ENCODE results near the gene CCDC185. TPM values are rescaled to one million over a fixed set of nuclear protein-coding genes. Genes with fewer than 3 reads are reported as not detected.
A peak's percentile ranks its signal among the peaks of the same experiment; 100 is the strongest.

CCDC185 gene
- not detected for polyA plus RNA-seq (2013, experiment 1 of 2)
- polyA plus RNA-seq (2013, experiment 2 of 2) = not detected

DNA sequence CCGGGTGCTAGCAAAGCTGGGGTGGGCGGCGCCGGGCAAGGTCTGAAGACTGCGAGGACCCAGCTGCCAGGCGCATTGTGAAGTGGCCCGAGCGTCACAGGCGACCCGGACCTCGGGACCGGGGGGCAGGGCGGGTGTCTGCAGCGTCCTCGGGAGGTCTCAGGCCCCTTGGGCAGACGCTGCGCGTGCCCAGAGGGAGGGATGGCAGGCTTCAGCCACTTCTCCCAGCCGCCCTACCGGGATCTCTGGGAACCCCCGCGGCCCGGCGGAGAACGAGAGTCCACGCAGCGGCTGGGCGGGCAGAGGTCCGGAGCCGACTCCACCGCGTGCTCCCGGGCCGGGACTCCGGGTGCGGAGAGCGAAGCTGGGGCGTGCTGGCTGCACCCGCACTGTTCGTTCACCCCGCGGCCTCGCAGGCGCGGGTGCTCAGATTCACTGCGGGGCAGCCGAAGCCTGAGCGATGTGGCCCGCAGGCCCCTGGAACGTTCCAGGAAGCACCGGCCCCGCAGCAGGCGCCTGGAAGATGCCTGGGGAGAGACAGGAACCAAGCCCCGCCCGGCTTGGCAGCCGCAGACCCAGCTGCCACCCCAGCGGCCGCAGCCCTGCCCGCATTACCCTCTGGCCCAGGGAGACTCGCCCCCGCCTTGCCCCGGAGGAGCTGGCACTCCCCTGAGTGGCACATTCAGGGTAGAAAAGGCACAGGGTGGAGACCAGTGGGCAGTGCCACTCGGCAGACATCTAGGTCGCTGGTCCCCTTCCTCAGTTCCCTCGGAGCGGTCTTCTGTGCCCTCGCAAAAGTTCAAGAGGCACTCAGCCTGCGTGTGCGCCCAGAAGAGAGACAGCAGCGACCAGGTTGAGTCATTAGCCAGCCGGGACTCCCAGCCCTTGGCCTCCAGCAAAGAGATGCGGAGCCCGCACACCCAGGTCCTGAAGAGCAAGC lies at the start of gene CCDC185:
TSS of gene CCDC185 (plus strand) at position 141 of the 940 bp plus-strand sequence. CDS start at position 202, 61 bp downstream.
- no peaks in the 10 kb centered on the region for H3K79me1 ChIP-seq (ENCODE audit: low read depth, low read length)
- no CpG with 5 or more reads among the region's 73 CpGs for WGBS, 2 donors (ENCODE audit: extremely low coverage in 2 of 2, insufficient read length in 2 of 2, insufficient replicate concordance in 1 of 2)
- DNase-seq (ENCODE audit: low spot score) = no peak

GRCh38 chr1:223343692-223344091 lies 49.5 kb upstream of the CCDC185 start:
- no peak for DNase-seq (ENCODE audit: low spot score)
- Histone ChIP-seq H3K23ac (ENCODE audit: low read depth, low read length, poor library complexity) (no peak overlapping the region), H3K14ac (ENCODE audit: low read length) (no peak overlapping the region), H3K27ac (replicated peaks; ENCODE audit: low read length) (no peak overlapping the region), H2BK120ac (ENCODE audit: low read depth, low read length) (no peak overlapping the region), H4K91ac (ENCODE audit: low read depth, low read length, poor library complexity) (no peak overlapping the region), H2BK15ac (ENCODE audit: low read length) (no peak overlapping the region), H2AK5ac (ENCODE audit: low read depth, low read length) (no peak overlapping the region), H3K4me1 (ENCODE audit: control insufficient read depth in 2 of 2, insufficient read depth in 1 of 2, low read depth in 1 of 2, low read length in 2 of 2) (peaks cover 0 to 14% of the 10 kb centered on the region in 2 donors), H3K18ac (ENCODE audit: low read length) (no peak overlapping the region), H2BK5ac (ENCODE audit: low read length) (no peak overlapping the region), H3K4ac (ENCODE audit: low read length) (no peak overlapping the region), H3K4me2 (ENCODE audit: insufficient read depth, low read length, poor library complexity, severe bottlenecking) (no peak overlapping the region), H2AFZ (ENCODE audit: low read length) (no peak overlapping the region), H3K36me3 (replicated peaks in 1 of 2; ENCODE audit: control insufficient read depth in 2 of 2, insufficient read depth in 2 of 2, low read length in 2 of 2) (no peaks in the 10 kb centered on the region), H3K79me1 (ENCODE audit: low read depth, low read length) (no peaks in the 10 kb centered on the region), H3K9me3 (replicated peaks in 1 of 2; ENCODE audit: control insufficient read depth in 2 of 2, insufficient read depth in 1 of 2, low read depth in 1 of 2, low read length in 2 of 2) (no peaks in the 10 kb centered on the region), H3K4me3 (ENCODE audit: low read length in 2 of 2) (no peak overlapping the region), H4K8ac (ENCODE audit: low read depth, low read length) (no peak overlapping the region), H3K27me3 (ENCODE audit: control insufficient read depth in 3 of 3, insufficient read depth in 3 of 3, low read depth in 1 of 3, low read length in 3 of 3) (no peaks in the 10 kb centered on the region), H2BK12ac (ENCODE audit: low read length) (no peak overlapping the region), H3K9ac (ENCODE audit: low read depth, low read length, poor library complexity) (no peak overlapping the region)
- WGBS, 2 donors (ENCODE audit: extremely low coverage in 2 of 2, insufficient read length in 2 of 2, insufficient replicate concordance in 1 of 2) = no CpG with 5 or more reads among the region's 3 CpGs

More for the DNA sequence above, at the start of gene CCDC185:
- Histone ChIP-seq H2BK15ac (ENCODE audit: low read length) (peak within 1 kb of the TSS; percentile 75), H3K4me1 (ENCODE audit: control insufficient read depth in 2 of 2, insufficient read depth in 1 of 2, low read depth in 1 of 2, low read length in 2 of 2) (no peaks in the 10 kb centered on the region), H3K27ac (replicated peaks; ENCODE audit: low read length) (no peak within 1 kb of the TSS), H4K8ac (ENCODE audit: low read depth, low read length) (no peak within 1 kb of the TSS), H2AK5ac (ENCODE audit: low read depth, low read length) (peak within 1 kb of the TSS; percentile 70), H3K4me3 (ENCODE audit: low read length in 2 of 2) (no peak within 1 kb of the TSS), H2BK12ac (ENCODE audit: low read length) (no peak within 1 kb of the TSS), H3K27me3 (ENCODE audit: control insufficient read depth in 3 of 3, insufficient read depth in 3 of 3, low read depth in 1 of 3, low read length in 3 of 3) (peaks cover 0 to 11% (median 0%) of the 10 kb centered on the region in 3 experiments), H3K9me3 (replicated peaks in 1 of 2; ENCODE audit: control insufficient read depth in 2 of 2, insufficient read depth in 1 of 2, low read depth in 1 of 2, low read length in 2 of 2) (no peaks in the 10 kb centered on the region), H2AFZ (ENCODE audit: low read length) (no peak within 1 kb of the TSS), H3K23ac (ENCODE audit: low read depth, low read length, poor library complexity) (no peak within 1 kb of the TSS), H3K9ac (ENCODE audit: low read depth, low read length, poor library complexity) (no peak within 1 kb of the TSS), H2BK120ac (ENCODE audit: low read depth, low read length) (peak within 1 kb of the TSS; percentile 54), H3K36me3 (replicated peaks in 1 of 2; ENCODE audit: control insufficient read depth in 2 of 2, insufficient read depth in 2 of 2, low read length in 2 of 2) (no peaks in the 10 kb centered on the region), H4K91ac (ENCODE audit: low read depth, low read length, poor library complexity) (no peak within 1 kb of the TSS), H3K18ac (ENCODE audit: low read length) (peak within 1 kb of the TSS; percentile 89), H3K4ac (ENCODE audit: low read length) (no peak within 1 kb of the TSS), H3K4me2 (ENCODE audit: insufficient read depth, low read length, poor library complexity, severe bottlenecking) (peak within 1 kb of the TSS; percentile 23), H3K14ac (ENCODE audit: low read length) (peak within 1 kb of the TSS; percentile 21), H2BK5ac (ENCODE audit: low read length) (no peak within 1 kb of the TSS)

- H3K27ac ChIP-seq (replicated peaks; ENCODE audit: low read length) = no peak overlapping the region
- H4K91ac ChIP-seq (ENCODE audit: low read depth, low read length, poor library complexity) = no peak overlapping the region
- H3K18ac ChIP-seq (ENCODE audit: low read length) = no peak overlapping the region
- H3K9ac ChIP-seq (ENCODE audit: low read depth, low read length, poor library complexity) = peak overlapping the region; percentile 10
- no peak overlapping the region for H3K4me3 ChIP-seq (ENCODE audit: low read length in 2 of 2)
- H2BK5ac ChIP-seq (ENCODE audit: low read length) = no peak overlapping the region
- peaks cover 0 to 13% of the 10 kb centered on the region in 2 donors for H3K4me1 ChIP-seq (ENCODE audit: control insufficient read depth in 2 of 2, insufficient read depth in 1 of 2, low read depth in 1 of 2, low read length in 2 of 2)
- no peak overlapping the region for H3K4me2 ChIP-seq (ENCODE audit: insufficient read depth, low read length, poor library complexity, severe bottlenecking)
- no peak overlapping the region for H2BK120ac ChIP-seq (ENCODE audit: low read depth, low read length)
- no peak overlapping the region for H2BK12ac ChIP-seq (ENCODE audit: low read length)
- DNase-seq (ENCODE audit: low spot score) = no peak
- H2BK15ac ChIP-seq (ENCODE audit: low read length) = no peak overlapping the region
- H3K23ac ChIP-seq (ENCODE audit: low read depth, low read length, poor library complexity) = no peak overlapping the region
- no peaks in the 10 kb centered on the region for H3K9me3 ChIP-seq (replicated peaks in 1 of 2; ENCODE audit: control insufficient read depth in 2 of 2, insufficient read depth in 1 of 2, low read depth in 1 of 2, low read length in 2 of 2)
- H3K14ac ChIP-seq (ENCODE audit: low read length) = no peak overlapping the region
- H2AFZ ChIP-seq (ENCODE audit: low read length) = no peak overlapping the region
- H3K4ac ChIP-seq (ENCODE audit: low read length) = no peak overlapping the region
- no peak overlapping the region for H2AK5ac ChIP-seq (ENCODE audit: low read depth, low read length)
- no peaks in the 10 kb centered on the region for H3K27me3 ChIP-seq (ENCODE audit: control insufficient read depth in 3 of 3, insufficient read depth in 3 of 3, low read depth in 1 of 3, low read length in 3 of 3)
- H3K36me3 ChIP-seq (replicated peaks in 1 of 2; ENCODE audit: control insufficient read depth in 2 of 2, insufficient read depth in 2 of 2, low read length in 2 of 2) = no peaks in the 10 kb centered on the region
- WGBS, 2 donors (ENCODE audit: extremely low coverage in 2 of 2, insufficient read length in 2 of 2, insufficient replicate concordance in 1 of 2) = no CpG with 5 or more reads among the region's 6 CpGs
- H3K79me1 ChIP-seq (ENCODE audit: low read depth, low read length) = no peaks in the 10 kb centered on the region
- H4K8ac ChIP-seq (ENCODE audit: low read depth, low read length) = no peak overlapping the region
These were observed 48.7 kb upstream of the CCDC185 start for GRCh38 chr1:223344491-223344890.

GRCh38 chr1:223345720-223346119 lies 47.5 kb upstream of the CCDC185 start:
- WGBS, 2 donors (ENCODE audit: extremely low coverage in 2 of 2, insufficient read length in 2 of 2, insufficient replicate concordance in 1 of 2) = no CpG with 5 or more reads among the region's 4 CpGs
- no peak overlapping the region for H2AFZ ChIP-seq (ENCODE audit: low read length)
- H2AK5ac ChIP-seq (ENCODE audit: low read depth, low read length) = no peak overlapping the region
- H3K18ac ChIP-seq (ENCODE audit: low read length) = no peak overlapping the region
- no peak overlapping the region for H2BK12ac ChIP-seq (ENCODE audit: low read length)
- no peak overlapping the region for H4K8ac ChIP-seq (ENCODE audit: low read depth, low read length)
- H3K4ac ChIP-seq (ENCODE audit: low read length) = no peak overlapping the region
- no peaks in the 10 kb centered on the region for H3K27me3 ChIP-seq (ENCODE audit: control insufficient read depth in 3 of 3, insufficient read depth in 3 of 3, low read depth in 1 of 3, low read length in 3 of 3)
- no peak overlapping the region for H2BK120ac ChIP-seq (ENCODE audit: low read depth, low read length)
- H3K9ac ChIP-seq (ENCODE audit: low read depth, low read length, poor library complexity) = no peak overlapping the region
- H3K4me2 ChIP-seq (ENCODE audit: insufficient read depth, low read length, poor library complexity, severe bottlenecking) = no peak overlapping the region
- no peak overlapping the region for H3K23ac ChIP-seq (ENCODE audit: low read depth, low read length, poor library complexity)
- H2BK15ac ChIP-seq (ENCODE audit: low read length) = no peak overlapping the region
- no peak overlapping the region for H3K4me3 ChIP-seq (ENCODE audit: low read length in 2 of 2)
- no peak overlapping the region for H3K27ac ChIP-seq (replicated peaks; ENCODE audit: low read length)
- DNase-seq (ENCODE audit: low spot score) = no peak
- no peak overlapping the region for H4K91ac ChIP-seq (ENCODE audit: low read depth, low read length, poor library complexity)
- H3K9me3 ChIP-seq (replicated peaks in 1 of 2; ENCODE audit: control insufficient read depth in 2 of 2, insufficient read depth in 1 of 2, low read depth in 1 of 2, low read length in 2 of 2) = no peaks in the 10 kb centered on the region
- no peaks in the 10 kb centered on the region for H3K36me3 ChIP-seq (replicated peaks in 1 of 2; ENCODE audit: control insufficient read depth in 2 of 2, insufficient read depth in 2 of 2, low read length in 2 of 2)
- H3K4me1 ChIP-seq (ENCODE audit: control insufficient read depth in 2 of 2, insufficient read depth in 1 of 2, low read depth in 1 of 2, low read length in 2 of 2) = peaks cover 0 to 4% of the 10 kb centered on the region in 2 donors
- H2BK5ac ChIP-seq (ENCODE audit: low read length) = no peak overlapping the region
- H3K14ac ChIP-seq (ENCODE audit: low read length) = no peak overlapping the region
- no peaks in the 10 kb centered on the region for H3K79me1 ChIP-seq (ENCODE audit: low read depth, low read length)

Measured in neuronal stem cell (in vitro differentiated cells).